K562 (cell line): ENCODE data around the gene PSG5.
"Not testable (repeated sequence)": the region's sequence is repeated elsewhere in the genome, so short reads cannot be mapped to it uniquely, and the experiment has no call there.

Experiments used
- CTCF ChIP-seq, 3 experiments: IDR thresholded peaks in 2 of 3; conservative IDR thresholded peaks in 1 of 3; 2 replicates each; pipeline ENCODE4 v1.5.1; 2011 to 2012; ENCODE audit warnings: low read length in 3 of 3, mild to moderate bottlenecking in 3 of 3, control low read depth in 2 of 3, improper control_type of control experiment in 1 of 3, inconsistent platforms in 1 of 3, low read depth in 1 of 3, mixed read lengths in 1 of 3, moderate library complexity in 1 of 3; ENCODE audit not compliant: insufficient read depth in 2 of 3
- KLF1 ChIP-seq: fragments of 450-650 bp; IDR thresholded peaks from 2 replicates; pipeline ENCODE4 v1.6.1; 2016; ENCODE audit warnings: missing genetic modification characterization, missing compliant biosample characterization
- POU5F1 ChIP-seq: fragments of 150-350 bp; IDR thresholded peaks from 2 replicates; pipeline ENCODE4 v1.6.1; 2014; ENCODE audit warnings: borderline replicate concordance, low read length, low read depth, mild to moderate bottlenecking; ENCODE audit not compliant: partially characterized antibody
- SREBF2 ChIP-seq: sonication (generic); formaldehyde crosslinking; IDR thresholded peaks from 2 replicates; pipeline ENCODE4 v1.4.0; 2020; ENCODE audit warnings: mild to moderate bottlenecking, missing genetic modification reagents
- ZBTB1 ChIP-seq: sonication (generic); formaldehyde crosslinking; IDR thresholded peaks from 2 replicates; pipeline ENCODE4 v1.8.1; 2023; ENCODE audit warnings: missing genetic modification reagents, low read depth, mild to moderate bottlenecking, borderline replicate concordance
- ZNF311 ChIP-seq: fragments of 250-450 bp; sonication (Bioruptor Pico); IDR thresholded peaks from 2 replicates; pipeline ENCODE4 v1.4.0; 2020; ENCODE audit warnings: mild to moderate bottlenecking, moderate library complexity
- TF ChIP-seq, protein P1 (sequence below): sonication (generic); formaldehyde crosslinking; IDR thresholded peaks from 2 replicates; pipeline ENCODE4 v1.9.0; 2022; ENCODE audit warnings: mild to moderate bottlenecking, missing genetic modification reagents

DNA sequence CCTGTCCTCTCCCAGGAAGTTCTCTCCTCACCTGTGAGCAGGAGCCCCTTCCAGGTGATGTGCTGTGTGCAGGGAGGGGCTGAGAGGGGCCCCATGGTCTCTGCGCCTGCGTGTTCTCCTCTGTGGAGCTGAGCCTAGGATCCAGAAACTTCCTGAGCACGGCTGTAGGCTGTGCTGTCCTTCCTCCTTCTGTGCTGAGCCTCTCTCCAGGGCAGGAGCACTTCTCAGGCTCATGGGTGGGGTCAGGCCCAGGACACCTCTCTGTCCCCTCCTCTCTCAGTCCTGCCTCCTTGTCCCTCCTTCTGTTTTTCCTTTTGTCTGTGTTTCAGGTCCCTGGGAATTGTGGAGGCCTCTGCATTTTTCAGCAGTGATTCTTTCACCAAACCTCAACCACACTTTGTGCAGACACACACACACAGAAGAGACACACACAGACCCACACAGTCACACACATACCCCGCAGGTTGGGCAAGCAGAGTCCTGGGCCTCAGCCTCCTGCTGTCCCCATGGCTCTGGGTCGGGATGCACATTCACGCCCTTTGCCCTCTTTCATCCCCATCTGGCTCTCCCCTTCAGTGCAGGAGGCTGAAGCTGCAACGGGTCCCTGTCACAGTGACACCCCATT is at the start of gene PSG5:
- TF ChIP-seq KLF1 (tag); POU5F1; ZNF311 (CRISPR knock-in tag); ZBTB1 (CRISPR knock-in tag); SREBF2 (CRISPR knock-in tag); CTCF (IDR thresholded peaks at IDR 0.05 in 2 of 3, conservative IDR thresholded peaks at IDR 0.05 in 1 of 3; ENCODE audit: insufficient read depth in 2 of 3, low read depth in 1 of 3, low read length in 3 of 3): not testable (repeated sequence)
- TF ChIP-seq, protein P1, sequence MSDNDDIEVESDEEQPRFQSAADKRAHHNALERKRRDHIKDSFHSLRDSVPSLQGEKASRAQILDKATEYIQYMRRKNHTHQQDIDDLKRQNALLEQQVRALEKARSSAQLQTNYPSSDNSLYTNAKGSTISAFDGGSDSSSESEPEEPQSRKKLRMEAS (CRISPR knock-in tag): not testable (repeated sequence)
